ENCODE results near the gene ADAMTS10. TPM values are rescaled to one million over a fixed set of nuclear protein-coding genes. Genes with fewer than 3 reads are reported as not detected.

The ADAMTS10 gene
- total and polyA plus RNA-seq, 2 of the 8 experiments (the other 6 are each of a cell fraction or from before 2014, with no cell fraction given): 6.9 to 17.4 TPM

- no peaks in the 10 kb centered on the region for H3K9me3 ChIP-seq (ENCODE audit: insufficient read depth in 2 of 2, low read depth in 1 of 2, low read length in 1 of 2)
- H3K14ac ChIP-seq (ENCODE audit: insufficient read length): no peak overlapping the region
- no peak overlapping the region for H2BK15ac ChIP-seq (ENCODE audit: low read length)
- no peak overlapping the region for H3K4me3 ChIP-seq (ENCODE audit: extremely low read depth in 1 of 4, insufficient read depth in 2 of 4, low read depth in 3 of 4, low read length in 4 of 4)
- FAIRE-seq (no peak), DNase-seq (ENCODE audit: low read depth in 1 of 2, low spot score in 2 of 2) (no peak)
- no peaks in the 10 kb centered on the region for H3K79me1 ChIP-seq (ENCODE audit: low read depth, low read length)
- H2AK5ac ChIP-seq (ENCODE audit: low read depth, low read length): no peak overlapping the region
- H3K27ac ChIP-seq (ENCODE audit: low read depth, low read length): no peak overlapping the region
- H4K8ac ChIP-seq (ENCODE audit: extremely low read depth, insufficient read depth, low read length): no peak overlapping the region
- ChIA-PET CTCF (ENCODE audit: partially characterized antibody) (interaction anchor here (1.2 kb wide), 1 partner anchor 55 kb away, joined by 3 read pairs; no protein-coding TSS in a partner anchor), POLR2A (ENCODE audit: partially characterized antibody) (no interaction called here)
- H4K91ac ChIP-seq (replicated peaks; ENCODE audit: insufficient read length, low read length): no peak overlapping the region
- H3K4ac ChIP-seq (replicated peaks; ENCODE audit: insufficient read length, low read depth, low read length): no peak overlapping the region
- TF ChIP-seq SRF (IDR thresholded peaks at IDR 0.05; ENCODE audit: low read depth, low read length) (no peak), KDM4A (IDR thresholded peaks at IDR 0.05; ENCODE audit: low read depth, low read length, severe bottlenecking) (no peak), ZNF274 (IDR thresholded peaks at IDR 0.05; ENCODE audit: borderline replicate concordance, extremely low read depth, low read length) (no peak), FOSL1 (IDR thresholded peaks at IDR 0.05; ENCODE audit: insufficient read depth, low read depth, low read length) (no peak), CBX8 (IDR thresholded peaks at IDR 0.05; ENCODE audit: borderline replicate concordance, low read depth, low read length) (no peak), KDM5A (IDR thresholded peaks at IDR 0.05; ENCODE audit: low read length) (no peak), HDAC2 (IDR thresholded peaks at IDR 0.05; ENCODE audit: borderline replicate concordance in 1 of 2, low read depth in 2 of 2, low read length in 2 of 2) (no peak)
- 86% methylated on average over 8 of the region's 8 CpGs; no CpG with 5 or more reads in 1 of the 2 experiments for WGBS, 2 experiments (ENCODE audit: extremely low coverage in 1 of 2, insufficient coverage in 1 of 2, insufficient read length in 1 of 2, insufficient replicate concordance in 2 of 2, low coverage in 1 of 2, low lambda C conversion rate in 2 of 2, missing lambda C conversion rate in 1 of 2)
- no peak overlapping the region for H3K9ac ChIP-seq (replicated peaks in 1 of 4; ENCODE audit: extremely low read depth in 1 of 4, low read depth in 3 of 4, low read length in 3 of 4)
- H3K23me2 ChIP-seq (ENCODE audit: low read depth, low read length): no peaks in the 10 kb centered on the region
- peaks cover 2 to 10% (median 7%) of the 10 kb centered on the region in 4 experiments; a peak in 6 of 7 replicates for H3K4me1 ChIP-seq (replicated peaks in 1 of 4; ENCODE audit: control insufficient read depth in 3 of 4, insufficient read depth in 4 of 4, low read length in 3 of 4)
- peaks cover 0 to 11% (median 6%) of the 10 kb centered on the region in 4 experiments; a peak in 3 of 7 replicates for H3K27me3 ChIP-seq (replicated peaks in 1 of 4; ENCODE audit: control insufficient read depth in 3 of 4, extremely low read depth in 1 of 4, insufficient read depth in 3 of 4, low read length in 3 of 4)
- no peak overlapping the region for H3K4me2 ChIP-seq (ENCODE audit: insufficient read depth in 1 of 2, low read depth in 2 of 2, low read length in 2 of 2)
- H2BK5ac ChIP-seq (ENCODE audit: low read depth, low read length): no peak overlapping the region
- H2BK120ac ChIP-seq (replicated peaks; ENCODE audit: low read depth, low read length): no peak overlapping the region
- no peak overlapping the region for H3K18ac ChIP-seq (ENCODE audit: extremely low read depth, low read length)
- H2BK20ac ChIP-seq (ENCODE audit: low read length): no peak overlapping the region
- H3K36me3 ChIP-seq (ENCODE audit: control insufficient read depth in 2 of 4, insufficient read depth in 4 of 4, low read length in 3 of 4): no peaks in the 10 kb centered on the region
- H3K23ac ChIP-seq (ENCODE audit: insufficient read length): no peak overlapping the region
- H4K20me1 ChIP-seq (replicated peaks in 1 of 2; ENCODE audit: control insufficient read depth in 1 of 2, insufficient read depth in 2 of 2, low read length in 2 of 2): no peaks in the 10 kb centered on the region
- no peak overlapping the region for H3K56ac ChIP-seq (replicated peaks; ENCODE audit: insufficient read length, low read depth, low read length)
- H2BK12ac ChIP-seq (ENCODE audit: low read depth, low read length): no peak overlapping the region
- H4K5ac ChIP-seq (ENCODE audit: insufficient read length, low read depth, low read length): no peak overlapping the region
- no peaks in the 10 kb centered on the region for H3K79me2 ChIP-seq (ENCODE audit: control insufficient read depth in 1 of 2, insufficient read depth in 2 of 2, low read length in 2 of 2)
- H2AFZ ChIP-seq (ENCODE audit: low read length): no peak overlapping the region
These were observed 24.9 kb upstream of the ADAMTS10 start for GRCh38 chr19:8635422-8635821.
